GM19240 (cell line): ENCODE data around the gene ZYX.
"Not testable (repeated sequence)": the region's sequence is repeated elsewhere in the genome, so short reads cannot be mapped to it uniquely, and the experiment has no call there.

Source experiments
- DNase-seq: peaks from one replicate; pipeline ENCODE4 v3.0.0; 2011; ENCODE audit warnings: low spot score; ENCODE audit not compliant: insufficient read length

Gene ZYX

GRCh38 chr7:143416565-143417149 is 35.5 kb downstream of the ZYX start:
- DNase-seq = peak; percentile 50

GRCh38 chr7:143417734-143418383 is 36.7 kb downstream of the ZYX start:
- DNase-seq = no peak

GRCh38 chr7:143418681-143419458 is 37.7 kb downstream of the ZYX start:
- no peak for DNase-seq

- DNase-seq = no peak
These were observed 38.7 kb downstream of the ZYX start for GRCh38 chr7:143419880-143420279.

GRCh38 chr7:143420624-143421023 is 39.5 kb downstream of the ZYX start:
- DNase-seq = not testable (repeated sequence)

- DNase-seq = no peak
These were observed 40.9 kb downstream of the ZYX start for GRCh38 chr7:143422033-143422432.

- DNase-seq = not testable (repeated sequence)
These were observed 43.3 kb downstream of the ZYX start for GRCh38 chr7:143424476-143424875.

GRCh38 chr7:143426479-143427142 is 45.5 kb downstream of the ZYX start:
- no peak for DNase-seq

- DNase-seq = no peak
These were observed 48.9 kb downstream of the ZYX start for GRCh38 chr7:143429770-143430698.

GRCh38 chr7:143431109-143431508 is 50.0 kb downstream of the ZYX start:
- DNase-seq = no peak

- DNase-seq = no peak
These were observed 52.6 kb downstream of the ZYX start for GRCh38 chr7:143433759-143434158.

- no peak for DNase-seq
These were observed 53.5 kb downstream of the ZYX start for GRCh38 chr7:143434660-143435059.

- no peak for DNase-seq
These were observed 54.1 kb downstream of the ZYX start for GRCh38 chr7:143435266-143435665.

- DNase-seq = no peak
These were observed 55.3 kb downstream of the ZYX start for GRCh38 chr7:143436325-143436946.

GRCh38 chr7:143437578-143437977 is 56.4 kb downstream of the ZYX start:
- DNase-seq = no peak

GRCh38 chr7:143439866-143440265 is 58.7 kb downstream of the ZYX start:
- no peak for DNase-seq
